ENCODE measurements around the gene ANKUB1. TPM values are rescaled to one million over a fixed set of nuclear protein-coding genes. Genes with fewer than 3 reads are reported as not detected.
A peak's percentile ranks its signal among the peaks of the same experiment; 100 is the strongest.

Gene ANKUB1
- total and polyA plus RNA-seq, 4 donors, result 0.95 to 3.3 (median 1.7) TPM

- Histone ChIP-seq H3K36me3 (ENCODE audit: control insufficient read depth, insufficient read depth, low read length) (peaks cover 14% of the 10 kb centered on the region), H3K4me3 (ENCODE audit: low read depth, low read length) (peak within 1 kb of the TSS; percentile 91), H3K9me3 (ENCODE audit: control insufficient read depth, insufficient read depth, low read length) (no peaks in the 10 kb centered on the region), H3K4me1 (ENCODE audit: control insufficient read depth, insufficient read depth, low read length) (no peaks in the 10 kb centered on the region), H3K27ac (ENCODE audit: low read depth, low read length) (peak within 1 kb of the TSS; percentile 67), H3K27me3 (ENCODE audit: control insufficient read depth, insufficient read depth, low read length) (no peaks in the 10 kb centered on the region)
- peak; percentile 69 to 95 (median 77) for DNase-seq (ENCODE audit: low read depth in 4 of 6, low spot score in 6 of 6)
- WGBS (ENCODE audit: insufficient coverage), result 0% methylated on average over 47 of the region's 52 CpGs
Observed at GRCh38 chr3:149752051-149752787, 40.1 kb downstream of the ANKUB1 start, which contains the start of gene COMMD2. Gene COMMD2, minus strand, starts transcription at chr3:149752489. Its CDS starts 45 bp downstream, at chr3:149752444.

GRCh38 chr3:149751551-149751950 is 40.8 kb downstream of the ANKUB1 start:
- no peak overlapping the region for H3K27ac ChIP-seq (ENCODE audit: low read depth, low read length)
- H3K4me3 ChIP-seq (ENCODE audit: low read depth, low read length), result peak overlapping the region; percentile 91
- WGBS (ENCODE audit: insufficient coverage), result 27% methylated on average over 2 of the region's 4 CpGs

GRCh38 chr3:149744606-149745005 is 47.7 kb downstream of the ANKUB1 start:
- H3K4me3 ChIP-seq (ENCODE audit: low read depth, low read length), result no peak overlapping the region
- DNase-seq (ENCODE audit: low read depth in 4 of 6, low spot score in 6 of 6), result no peak
- H3K27ac ChIP-seq (ENCODE audit: low read depth, low read length), result no peak overlapping the region
- peaks cover 24% of the 10 kb centered on the region for H3K36me3 ChIP-seq (ENCODE audit: control insufficient read depth, insufficient read depth, low read length)
- no peaks in the 10 kb centered on the region for H3K4me1 ChIP-seq (ENCODE audit: control insufficient read depth, insufficient read depth, low read length)
- WGBS (ENCODE audit: insufficient coverage), result 94% methylated on average over 2 of the region's 3 CpGs
- no peaks in the 10 kb centered on the region for H3K27me3 ChIP-seq (ENCODE audit: control insufficient read depth, insufficient read depth, low read length)
- no peaks in the 10 kb centered on the region for H3K9me3 ChIP-seq (ENCODE audit: control insufficient read depth, insufficient read depth, low read length)

More at GRCh38 chr3:149751551-149751950, 40.8 kb downstream of the ANKUB1 start:
- Histone ChIP-seq H3K27me3 (ENCODE audit: control insufficient read depth, insufficient read depth, low read length) (no peaks in the 10 kb centered on the region), H3K9me3 (ENCODE audit: control insufficient read depth, insufficient read depth, low read length) (no peaks in the 10 kb centered on the region), H3K4me1 (ENCODE audit: control insufficient read depth, insufficient read depth, low read length) (no peaks in the 10 kb centered on the region), H3K36me3 (ENCODE audit: control insufficient read depth, insufficient read depth, low read length) (peaks cover 16% of the 10 kb centered on the region)
- no peak for DNase-seq (ENCODE audit: low read depth in 4 of 6, low spot score in 6 of 6)

- Histone ChIP-seq H3K27me3 (ENCODE audit: control insufficient read depth, insufficient read depth, low read length) (no peaks in the 10 kb centered on the region), H3K9me3 (ENCODE audit: control insufficient read depth, insufficient read depth, low read length) (no peaks in the 10 kb centered on the region), H3K27ac (ENCODE audit: low read depth, low read length) (no peak overlapping the region), H3K4me1 (ENCODE audit: control insufficient read depth, insufficient read depth, low read length) (no peaks in the 10 kb centered on the region), H3K4me3 (ENCODE audit: low read depth, low read length) (no peak overlapping the region), H3K36me3 (ENCODE audit: control insufficient read depth, insufficient read depth, low read length) (peaks cover 24% of the 10 kb centered on the region)
- no peak for DNase-seq (ENCODE audit: low read depth in 4 of 6, low spot score in 6 of 6)
Observed at GRCh38 chr3:149744151-149744550, 48.2 kb downstream of the ANKUB1 start.

- no peak for DNase-seq (ENCODE audit: low read depth in 4 of 6, low spot score in 6 of 6)
- Histone ChIP-seq H3K27ac (ENCODE audit: low read depth, low read length) (no peak overlapping the region), H3K36me3 (ENCODE audit: control insufficient read depth, insufficient read depth, low read length) (peaks cover 6% of the 10 kb centered on the region), H3K27me3 (ENCODE audit: control insufficient read depth, insufficient read depth, low read length) (no peaks in the 10 kb centered on the region), H3K4me1 (ENCODE audit: control insufficient read depth, insufficient read depth, low read length) (no peaks in the 10 kb centered on the region), H3K4me3 (ENCODE audit: low read depth, low read length) (no peak overlapping the region), H3K9me3 (ENCODE audit: control insufficient read depth, insufficient read depth, low read length) (no peaks in the 10 kb centered on the region)
- WGBS (ENCODE audit: insufficient coverage), result no CpG with 5 or more reads among the region's 2 CpGs
Observed at GRCh38 chr3:149739396-149739795, 53.0 kb downstream of the ANKUB1 start.

- Histone ChIP-seq H3K9me3 (ENCODE audit: control insufficient read depth, insufficient read depth, low read length) (no peaks in the 10 kb centered on the region), H3K27me3 (ENCODE audit: control insufficient read depth, insufficient read depth, low read length) (no peaks in the 10 kb centered on the region), H3K36me3 (ENCODE audit: control insufficient read depth, insufficient read depth, low read length) (peaks cover 6% of the 10 kb centered on the region), H3K4me3 (ENCODE audit: low read depth, low read length) (no peak overlapping the region), H3K27ac (ENCODE audit: low read depth, low read length) (no peak overlapping the region), H3K4me1 (ENCODE audit: control insufficient read depth, insufficient read depth, low read length) (no peaks in the 10 kb centered on the region)
- no CpG with 5 or more reads among the region's 2 CpGs for WGBS (ENCODE audit: insufficient coverage)
- peak in 1 of 6 donors; percentile 73 for DNase-seq (ENCODE audit: low read depth in 4 of 6, low spot score in 6 of 6)
Observed at GRCh38 chr3:149738876-149739275, 53.5 kb downstream of the ANKUB1 start.

GRCh38 chr3:149736953-149737205 is 55.5 kb downstream of the ANKUB1 start:
- no peak for DNase-seq (ENCODE audit: low read depth in 4 of 6, low spot score in 6 of 6)
- Histone ChIP-seq H3K4me3 (ENCODE audit: low read depth, low read length) (no peak overlapping the region), H3K9me3 (ENCODE audit: control insufficient read depth, insufficient read depth, low read length) (no peaks in the 10 kb centered on the region), H3K27me3 (ENCODE audit: control insufficient read depth, insufficient read depth, low read length) (no peaks in the 10 kb centered on the region), H3K4me1 (ENCODE audit: control insufficient read depth, insufficient read depth, low read length) (no peaks in the 10 kb centered on the region), H3K27ac (ENCODE audit: low read depth, low read length) (no peak overlapping the region), H3K36me3 (ENCODE audit: control insufficient read depth, insufficient read depth, low read length) (peaks cover 2% of the 10 kb centered on the region)

GRCh38 chr3:149736175-149736952 is 56.0 kb downstream of the ANKUB1 start:
- DNase-seq (ENCODE audit: low read depth in 4 of 6, low spot score in 6 of 6), result no peak
- no peaks in the 10 kb centered on the region for H3K4me1 ChIP-seq (ENCODE audit: control insufficient read depth, insufficient read depth, low read length)
- WGBS (ENCODE audit: insufficient coverage), result no CpG with 5 or more reads among the region's 2 CpGs
- H3K4me3 ChIP-seq (ENCODE audit: low read depth, low read length), result no peak overlapping the region
- no peaks in the 10 kb centered on the region for H3K27me3 ChIP-seq (ENCODE audit: control insufficient read depth, insufficient read depth, low read length)
- H3K9me3 ChIP-seq (ENCODE audit: control insufficient read depth, insufficient read depth, low read length), result no peaks in the 10 kb centered on the region
- no peak overlapping the region for H3K27ac ChIP-seq (ENCODE audit: low read depth, low read length)
- peaks cover 2% of the 10 kb centered on the region for H3K36me3 ChIP-seq (ENCODE audit: control insufficient read depth, insufficient read depth, low read length)

GRCh38 chr3:149732234-149732633 is 60.1 kb downstream of the ANKUB1 start:
- 93% methylated on average over 1 of the region's 3 CpGs for WGBS (ENCODE audit: insufficient coverage)
- Histone ChIP-seq H3K27ac (ENCODE audit: low read depth, low read length) (no peak overlapping the region), H3K27me3 (ENCODE audit: control insufficient read depth, insufficient read depth, low read length) (no peaks in the 10 kb centered on the region), H3K36me3 (ENCODE audit: control insufficient read depth, insufficient read depth, low read length) (no peaks in the 10 kb centered on the region), H3K9me3 (ENCODE audit: control insufficient read depth, insufficient read depth, low read length) (no peaks in the 10 kb centered on the region), H3K4me3 (ENCODE audit: low read depth, low read length) (no peak overlapping the region), H3K4me1 (ENCODE audit: control insufficient read depth, insufficient read depth, low read length) (no peaks in the 10 kb centered on the region)
- no peak for DNase-seq (ENCODE audit: low read depth in 4 of 6, low spot score in 6 of 6)

GRCh38 chr3:149727656-149728055 is 64.7 kb downstream of the ANKUB1 start:
- no peaks in the 10 kb centered on the region for H3K36me3 ChIP-seq (ENCODE audit: control insufficient read depth, insufficient read depth, low read length)
- H3K4me3 ChIP-seq (ENCODE audit: low read depth, low read length), result no peak overlapping the region
- no peaks in the 10 kb centered on the region for H3K27me3 ChIP-seq (ENCODE audit: control insufficient read depth, insufficient read depth, low read length)
- no peaks in the 10 kb centered on the region for H3K9me3 ChIP-seq (ENCODE audit: control insufficient read depth, insufficient read depth, low read length)
- H3K27ac ChIP-seq (ENCODE audit: low read depth, low read length), result no peak overlapping the region
- no peaks in the 10 kb centered on the region for H3K4me1 ChIP-seq (ENCODE audit: control insufficient read depth, insufficient read depth, low read length)
- no peak for DNase-seq (ENCODE audit: low read depth in 4 of 6, low spot score in 6 of 6)
- WGBS (ENCODE audit: insufficient coverage), result 100% methylated on average over 1 of the region's 2 CpGs
